GM12878 (cell line): ENCODE results near the gene ANO7. TPM values are rescaled to one million over a fixed set of nuclear protein-coding genes. Genes with fewer than 3 reads are reported as not detected.
A peak's percentile ranks its signal among the peaks of the same experiment; 100 is the strongest.

Experiments
- BACH1 ChIP-seq: fragments of 450-650 bp; IDR thresholded peaks from 2 replicates; pipeline ENCODE4 v1.6.1; 2017; ENCODE audit warnings: mild to moderate bottlenecking, borderline replicate concordance
- BCL11A ChIP-seq: IDR thresholded peaks from 2 replicates; pipeline ENCODE4 v1.6.1; 2011; ENCODE audit warnings: low read depth, low read length
- CBX5 ChIP-seq: sonication (generic); IDR thresholded peaks from 2 replicates; pipeline ENCODE4 v1.6.1; 2016; ENCODE audit warnings: low read depth, moderate library complexity, mild to moderate bottlenecking, inconsistent platforms
- CTCF ChIP-seq, 3 experiments: IDR thresholded peaks in 2 of 3; conservative IDR thresholded peaks in 1 of 3; 2 replicates each; pipeline ENCODE4 v1.5.1; 2011; ENCODE audit warnings: low read depth in 3 of 3, low read length in 3 of 3, mild to moderate bottlenecking in 3 of 3, control low read depth in 2 of 3, moderate library complexity in 2 of 3, inconsistent platforms in 1 of 3, mixed read lengths in 1 of 3; ENCODE audit not compliant: control insufficient read depth in 2 of 3, insufficient read depth in 1 of 3; ENCODE audit errors: extremely low read depth in 1 of 3
- EP300 ChIP-seq, 2 experiments: fragments of 150-350 bp in 1 of 2; IDR thresholded peaks; 2 replicates each; pipeline ENCODE4 v1.6.1; 2011 to 2012; ENCODE audit warnings: low read depth in 2 of 2, low read length in 2 of 2, borderline replicate concordance in 1 of 2, improper control_type of control experiment in 1 of 2, inconsistent platforms in 1 of 2; ENCODE audit not compliant: control insufficient read depth in 1 of 2
- EZH2 ChIP-seq: IDR thresholded peaks from 2 replicates; pipeline ENCODE4 v1.6.1; 2012; ENCODE audit warnings: low read depth, mild to moderate bottlenecking, control low read depth, inconsistent platforms, low read length, borderline replicate concordance; ENCODE audit not compliant: control insufficient read depth
- GATAD2B ChIP-seq: fragments of 450-650 bp; conservative IDR thresholded peaks from 2 replicates; pipeline ENCODE4 v1.6.1; 2017; ENCODE audit warnings: low read depth, mild to moderate bottlenecking, moderate library complexity
- IKZF1 ChIP-seq: fragments of 450-650 bp; conservative IDR thresholded peaks from 2 replicates; pipeline ENCODE4 v1.6.1; 2017; ENCODE audit warnings: antibody characterized with exemption, mild to moderate bottlenecking
- IRF4 ChIP-seq: IDR thresholded peaks from 2 replicates; pipeline ENCODE4 v1.6.1; 2011; ENCODE audit warnings: low read depth, low read length
- JUND ChIP-seq: IDR thresholded peaks from 2 replicates; pipeline ENCODE4 v1.6.1; 2012; ENCODE audit warnings: low read depth, mild to moderate bottlenecking, low read length, improper control_type of control experiment, moderate library complexity
- KAT2A ChIP-seq: conservative IDR thresholded peaks from 2 replicates; pipeline ENCODE4 v1.6.1; 2011; ENCODE audit warnings: low read depth, low read length; ENCODE audit not compliant: control insufficient read depth
- MAX ChIP-seq: IDR thresholded peaks from 2 replicates; pipeline ENCODE4 v1.6.1; 2012; ENCODE audit warnings: low read depth, low read length, improper control_type of control experiment
- MEF2A ChIP-seq: IDR thresholded peaks from 2 replicates; pipeline ENCODE4 v1.6.1; 2011; ENCODE audit warnings: low read depth, mild to moderate bottlenecking, low read length, moderate library complexity; ENCODE audit not compliant: insufficient read depth
- MTA3 ChIP-seq: IDR thresholded peaks from 2 replicates; pipeline ENCODE4 v1.6.1; 2012; ENCODE audit warnings: low read length, inconsistent platforms, borderline replicate concordance
- POLR2AphosphoS5 ChIP-seq: IDR thresholded peaks from 2 replicates; pipeline ENCODE4 v1.6.1; 2011; ENCODE audit warnings: mild to moderate bottlenecking, low read length, inconsistent platforms
- RAD21 ChIP-seq: IDR thresholded peaks from 2 replicates; pipeline ENCODE4 v1.6.1; 2011; ENCODE audit warnings: mild to moderate bottlenecking, low read depth, low read length, moderate library complexity; ENCODE audit not compliant: insufficient read depth
- RB1 ChIP-seq: fragments of 450-650 bp; formaldehyde crosslinking; IDR thresholded peaks from 2 replicates; pipeline ENCODE4 v1.6.1; 2017; ENCODE audit warnings: mild to moderate bottlenecking, borderline replicate concordance
- RUNX3 ChIP-seq: IDR thresholded peaks from 2 replicates; pipeline ENCODE4 v1.6.1; 2012; ENCODE audit warnings: low read length, inconsistent platforms
- SMAD1 ChIP-seq: fragments of 450-650 bp; IDR thresholded peaks from 2 replicates; pipeline ENCODE4 v1.6.1; 2018; ENCODE audit warnings: mild to moderate bottlenecking, low read depth; ENCODE audit not compliant: partially characterized antibody
- SREBF2 ChIP-seq: IDR thresholded peaks from 2 replicates; pipeline ENCODE4 v1.6.1; 2012; ENCODE audit warnings: mild to moderate bottlenecking, low read length
- YBX1 ChIP-seq: fragments of 450-650 bp; IDR thresholded peaks from 2 replicates; pipeline ENCODE4 v1.6.1; 2016; ENCODE audit warnings: antibody characterized with exemption
- ZSCAN29 ChIP-seq: fragments of 450-650 bp; IDR thresholded peaks from 2 replicates; pipeline ENCODE4 v1.6.1; 2017; ENCODE audit warnings: mild to moderate bottlenecking, moderate library complexity
- polyA plus RNA-seq, 11 experiments: library from polyadenylated mRNA; depleted of rRNA in 4 of 11; unstranded in 6 of 11; stranded (reverse) in 5 of 11; fragments of >200 nt; fragmentation: Nextera tagmentation in 4 of 11; fragmentation: Illumina TruSeq in 1 of 11; extraction: Ambion mirVana in 4 of 11; extraction: Trizol in 1 of 11; gene quantifications; 1 replicate in 1 of 11; 2 replicates in 10 of 11; pipeline versions ENCODE4 v1.2.1 to v1.2.3, GENCODE V29; 2011 to 2016; ENCODE audit warnings: inconsistent platforms in 2 of 11, missing spikeins in 2 of 11, low read depth in 1 of 11
- total RNA-seq, 4 experiments: library from RNA; depleted of rRNA in 3 of 4; stranded (reverse); fragments of >200 nt in 3 of 4; fragmentation: Illumina TruSeq in 1 of 4; extraction: Trizol in 1 of 4; gene quantifications; 2 replicates each; pipeline versions ENCODE4 v1.2.1 to v1.2.3, GENCODE V29; 2013 to 2021
- TF ChIP-seq, protein P1 (sequence below): fragments of 450-650 bp; IDR thresholded peaks from 2 replicates; pipeline ENCODE4 v1.6.1; 2017; ENCODE audit warnings: low read depth, mild to moderate bottlenecking, moderate library complexity
- TF ChIP-seq, protein P2 (sequence below): IDR thresholded peaks from 2 replicates; pipeline ENCODE4 v1.6.1; 2012; ENCODE audit warnings: low read length, inconsistent platforms
- TF ChIP-seq, protein P3 (sequence below): IDR thresholded peaks from 2 replicates; pipeline ENCODE4 v1.6.1; 2012; ENCODE audit warnings: low read depth, low read length, improper control_type of control experiment

Gene ANO7
- total and polyA plus RNA-seq, 10 of the 15 experiments (the other 5 are each of a cell fraction or from before 2014, with no cell fraction given), result 0.08 to 1.4 (median 0.44) TPM

- TF ChIP-seq MAX (no peak), GATAD2B (peak; percentile 77; the same call in 1 of the 2 replicates), ZSCAN29 (no peak), MEF2A (no peak), EP300 (IDR thresholded peaks at IDR 0.05; ENCODE audit: borderline replicate concordance in 1 of 2, control insufficient read depth in 1 of 2, low read depth in 2 of 2, low read length in 2 of 2) (no peak), KAT2A (no peak), POLR2AphosphoS5 (peak; percentile 72; the same call in 1 of the 2 replicates), IKZF1 (peak; percentile 95), RUNX3 (no peak), IRF4 (no peak), CBX5 (no peak), SMAD1 (no peak), RB1 (peak; percentile 67; the same call in 1 of the 2 replicates), JUND (no peak), CTCF (IDR thresholded peaks at IDR 0.05 in 2 of 3, conservative IDR thresholded peaks at IDR 0.05 in 1 of 3; ENCODE audit: control insufficient read depth in 2 of 3, extremely low read depth in 1 of 3, insufficient read depth in 1 of 3, low read depth in 3 of 3, low read length in 3 of 3) (peak; percentile 33 to 57 (median 42); a peak in 5 of 6 replicates), BACH1 (peak; percentile 75), YBX1 (no peak), MTA3 (no peak), EZH2 (no peak), SREBF2 (no peak), RAD21 (peak; percentile 63), BCL11A (no peak)
- TF ChIP-seq, protein P1, sequence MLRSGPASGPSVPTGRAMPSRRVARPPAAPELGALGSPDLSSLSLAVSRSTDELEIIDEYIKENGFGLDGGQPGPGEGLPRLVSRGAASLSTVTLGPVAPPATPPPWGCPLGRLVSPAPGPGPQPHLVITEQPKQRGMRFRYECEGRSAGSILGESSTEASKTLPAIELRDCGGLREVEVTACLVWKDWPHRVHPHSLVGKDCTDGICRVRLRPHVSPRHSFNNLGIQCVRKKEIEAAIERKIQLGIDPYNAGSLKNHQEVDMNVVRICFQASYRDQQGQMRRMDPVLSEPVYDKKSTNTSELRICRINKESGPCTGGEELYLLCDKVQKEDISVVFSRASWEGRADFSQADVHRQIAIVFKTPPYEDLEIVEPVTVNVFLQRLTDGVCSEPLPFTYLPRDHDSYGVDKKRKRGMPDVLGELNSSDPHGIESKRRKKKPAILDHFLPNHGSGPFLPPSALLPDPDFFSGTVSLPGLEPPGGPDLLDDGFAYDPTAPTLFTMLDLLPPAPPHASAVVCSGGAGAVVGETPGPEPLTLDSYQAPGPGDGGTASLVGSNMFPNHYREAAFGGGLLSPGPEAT, result peak; percentile 63
- TF ChIP-seq, protein P2, sequence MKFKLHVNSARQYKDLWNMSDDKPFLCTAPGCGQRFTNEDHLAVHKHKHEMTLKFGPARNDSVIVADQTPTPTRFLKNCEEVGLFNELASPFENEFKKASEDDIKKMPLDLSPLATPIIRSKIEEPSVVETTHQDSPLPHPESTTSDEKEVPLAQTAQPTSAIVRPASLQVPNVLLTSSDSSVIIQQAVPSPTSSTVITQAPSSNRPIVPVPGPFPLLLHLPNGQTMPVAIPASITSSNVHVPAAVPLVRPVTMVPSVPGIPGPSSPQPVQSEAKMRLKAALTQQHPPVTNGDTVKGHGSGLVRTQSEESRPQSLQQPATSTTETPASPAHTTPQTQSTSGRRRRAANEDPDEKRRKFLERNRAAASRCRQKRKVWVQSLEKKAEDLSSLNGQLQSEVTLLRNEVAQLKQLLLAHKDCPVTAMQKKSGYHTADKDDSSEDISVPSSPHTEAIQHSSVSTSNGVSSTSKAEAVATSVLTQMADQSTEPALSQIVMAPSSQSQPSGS, result no peak
- TF ChIP-seq, protein P3, sequence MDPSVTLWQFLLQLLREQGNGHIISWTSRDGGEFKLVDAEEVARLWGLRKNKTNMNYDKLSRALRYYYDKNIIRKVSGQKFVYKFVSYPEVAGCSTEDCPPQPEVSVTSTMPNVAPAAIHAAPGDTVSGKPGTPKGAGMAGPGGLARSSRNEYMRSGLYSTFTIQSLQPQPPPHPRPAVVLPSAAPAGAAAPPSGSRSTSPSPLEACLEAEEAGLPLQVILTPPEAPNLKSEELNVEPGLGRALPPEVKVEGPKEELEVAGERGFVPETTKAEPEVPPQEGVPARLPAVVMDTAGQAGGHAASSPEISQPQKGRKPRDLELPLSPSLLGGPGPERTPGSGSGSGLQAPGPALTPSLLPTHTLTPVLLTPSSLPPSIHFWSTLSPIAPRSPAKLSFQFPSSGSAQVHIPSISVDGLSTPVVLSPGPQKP, result no peak
Observed at GRCh38 chr2:241149925-241150659, 38.4 kb upstream of the ANO7 start, which contains the start of gene PPP1R7 (continued).
